Activated T-cell treated with anti-CD3 and anti-CD28 coated beads, Interleukin-2, amount 50 U/mL, for 72 hours (primary cell): ENCODE data around the gene IFITM2. TPM values are rescaled to one million over a fixed set of nuclear protein-coding genes. Genes with fewer than 3 reads are reported as not detected.
"Not testable (repeated sequence)": the region's sequence is repeated elsewhere in the genome, so short reads cannot be mapped to it uniquely, and the experiment has no call there.

Experiments
- ATAC-seq, 2 donors: fragments of 150-1000 bp; cut with Tn5 transposase; replicated peaks in 1 of 2; 2 replicates each; pipeline ENCODE4 v1.10.0; 2021; ENCODE audit warnings: moderate library complexity in 2 of 2, mild to moderate bottlenecking in 1 of 2
- DNase-seq, 2 donors: peaks; one replicate each; pipeline ENCODE4 v3.0.0; 2021 to 2022; ENCODE audit warnings: mixed read lengths in 1 of 2
- H3K27ac Mint-ChIP-seq: one replicate; pipeline ENCODE4 v1.8.0; 2022; ENCODE audit warnings: mild to moderate bottlenecking, moderate library complexity, mixed read lengths
- H3K27me3 Mint-ChIP-seq: one replicate; pipeline ENCODE4 v1.8.0; 2022; ENCODE audit warnings: low read depth, mixed read lengths
- H3K36me3 Mint-ChIP-seq, 2 donors: one replicate each; pipeline ENCODE4 v1.8.0; 2022; ENCODE audit warnings: mixed read lengths in 2 of 2, mild to moderate bottlenecking in 1 of 2; ENCODE audit not compliant: insufficient read depth in 2 of 2
- H3K4me1 Mint-ChIP-seq: one replicate; pipeline ENCODE4 v1.8.0; 2022; ENCODE audit warnings: low read depth, mixed read lengths
- H3K4me3 Mint-ChIP-seq, 2 donors: one replicate each; pipeline ENCODE4 v1.8.0; 2022; ENCODE audit warnings: mild to moderate bottlenecking in 2 of 2, mixed read lengths in 2 of 2, moderate library complexity in 2 of 2
- H3K9me3 Mint-ChIP-seq, 2 donors: one replicate each; pipeline ENCODE4 v1.8.0; 2022; ENCODE audit warnings: mixed read lengths in 2 of 2
- total RNA-seq, 2 donors: library from RNA; stranded (reverse); gene quantifications; one replicate each; pipeline ENCODE4 v1.2.3, GENCODE V29; 2022

IFITM2 gene
- total RNA-seq, 2 donors from 2014 or later = 542 to 639 TPM

DNA sequence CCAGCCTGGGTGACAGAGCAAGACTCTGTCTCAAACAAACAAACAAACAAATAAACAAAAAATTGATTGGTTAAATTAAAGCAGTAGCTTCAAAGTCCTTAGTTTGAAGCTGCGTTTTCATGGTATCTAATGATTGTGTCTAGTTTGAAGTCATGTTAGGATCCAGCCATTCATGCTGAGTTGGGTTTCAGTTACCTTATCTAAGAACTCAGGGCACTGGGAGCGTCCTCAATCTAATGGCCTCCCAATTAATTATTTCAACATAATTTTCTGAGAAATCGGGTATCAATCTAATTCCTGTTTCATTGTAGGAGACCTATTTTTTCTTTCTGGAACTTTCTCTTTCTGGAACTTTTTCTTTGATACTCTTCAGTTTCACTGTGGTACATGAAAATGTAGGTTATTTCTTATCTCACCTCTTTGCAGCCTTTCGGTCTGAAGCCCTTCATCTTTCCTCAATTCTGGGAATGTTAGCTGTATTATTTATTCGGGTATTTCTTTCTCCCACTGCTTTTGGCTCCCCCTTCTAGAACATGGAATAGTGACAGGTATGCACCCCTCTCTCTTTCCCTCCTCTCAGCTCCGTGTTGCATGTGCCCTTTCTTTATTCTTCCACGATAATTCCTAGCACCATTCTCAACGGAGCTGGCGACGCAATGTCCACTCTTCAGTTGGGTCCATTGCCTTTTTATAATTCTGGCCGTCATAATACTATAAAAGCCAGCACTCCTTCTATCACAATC is 37.4 kb downstream of the IFITM2 start:
- no peak for ATAC-seq
- H3K27ac Mint-ChIP-seq = no peak overlapping the region
- peaks cover 0 to 3% of the 10 kb centered on the region in 2 donors for H3K36me3 Mint-ChIP-seq
- DNase-seq = no peak
- H3K27me3 Mint-ChIP-seq = no peaks in the 10 kb centered on the region
- H3K4me1 Mint-ChIP-seq = peaks cover 23% of the 10 kb centered on the region
- H3K4me3 Mint-ChIP-seq = no peak overlapping the region
- H3K9me3 Mint-ChIP-seq = no peaks in the 10 kb centered on the region

DNA sequence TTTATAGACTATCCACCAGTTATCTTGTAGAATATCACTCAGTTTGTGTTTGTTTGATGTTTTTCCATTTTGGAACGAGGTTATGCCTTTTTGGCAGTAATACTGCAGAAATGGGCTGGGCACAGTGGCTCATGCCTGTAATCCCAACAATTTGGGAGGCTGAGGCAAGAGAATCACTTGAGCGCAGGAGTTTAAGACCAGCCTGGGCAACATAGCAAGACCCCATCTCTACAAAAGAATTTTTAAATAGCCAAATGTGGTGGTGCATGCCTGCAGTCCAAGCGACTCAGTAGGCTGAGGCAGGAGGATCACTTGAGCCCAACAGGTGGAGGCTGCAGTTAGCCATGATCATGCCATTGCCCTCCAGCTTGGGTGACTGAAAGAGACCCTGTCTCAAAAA is 38.9 kb downstream of the IFITM2 start:
- no peaks in the 10 kb centered on the region for H3K27me3 Mint-ChIP-seq
- H3K36me3 Mint-ChIP-seq = peaks cover 0 to 3% of the 10 kb centered on the region in 2 donors
- no peaks in the 10 kb centered on the region for H3K9me3 Mint-ChIP-seq
- ATAC-seq (no peak), DNase-seq (no peak)
- H3K27ac Mint-ChIP-seq = no peak overlapping the region
- peaks cover 26% of the 10 kb centered on the region for H3K4me1 Mint-ChIP-seq
- H3K4me3 Mint-ChIP-seq = no peak overlapping the region

DNA sequence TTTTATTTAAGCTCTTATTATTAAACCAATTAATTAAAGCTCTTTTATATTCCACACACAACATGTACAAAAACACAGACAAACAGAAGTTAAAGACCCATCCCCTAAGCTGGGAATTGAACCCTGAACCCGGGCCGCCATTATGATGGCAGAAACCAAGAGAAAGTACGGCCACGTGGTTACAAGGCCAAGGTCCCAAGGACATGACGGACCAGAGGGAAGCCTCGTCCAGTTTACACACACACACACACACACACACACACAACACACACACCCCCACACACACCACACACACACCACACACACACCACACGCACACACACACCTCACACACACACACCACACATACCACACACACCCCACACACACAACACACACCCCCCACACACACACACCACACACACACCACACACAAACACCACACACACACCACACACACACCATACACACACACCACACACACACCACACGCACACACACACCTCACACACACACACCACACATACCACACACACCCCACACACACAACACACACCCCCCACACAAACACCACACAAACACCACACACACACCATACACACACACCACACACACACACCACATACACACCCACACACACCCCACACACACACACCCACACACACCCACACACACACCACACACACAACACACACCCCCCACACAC is 41.8 kb downstream of the IFITM2 start:
- DNase-seq, H3K36me3 Mint-ChIP-seq, H3K27ac Mint-ChIP-seq, H3K27me3 Mint-ChIP-seq, H3K9me3 Mint-ChIP-seq, H3K4me3 Mint-ChIP-seq, ATAC-seq: not testable (repeated sequence)
- peaks cover 40% of the 10 kb centered on the region for H3K4me1 Mint-ChIP-seq

DNA sequence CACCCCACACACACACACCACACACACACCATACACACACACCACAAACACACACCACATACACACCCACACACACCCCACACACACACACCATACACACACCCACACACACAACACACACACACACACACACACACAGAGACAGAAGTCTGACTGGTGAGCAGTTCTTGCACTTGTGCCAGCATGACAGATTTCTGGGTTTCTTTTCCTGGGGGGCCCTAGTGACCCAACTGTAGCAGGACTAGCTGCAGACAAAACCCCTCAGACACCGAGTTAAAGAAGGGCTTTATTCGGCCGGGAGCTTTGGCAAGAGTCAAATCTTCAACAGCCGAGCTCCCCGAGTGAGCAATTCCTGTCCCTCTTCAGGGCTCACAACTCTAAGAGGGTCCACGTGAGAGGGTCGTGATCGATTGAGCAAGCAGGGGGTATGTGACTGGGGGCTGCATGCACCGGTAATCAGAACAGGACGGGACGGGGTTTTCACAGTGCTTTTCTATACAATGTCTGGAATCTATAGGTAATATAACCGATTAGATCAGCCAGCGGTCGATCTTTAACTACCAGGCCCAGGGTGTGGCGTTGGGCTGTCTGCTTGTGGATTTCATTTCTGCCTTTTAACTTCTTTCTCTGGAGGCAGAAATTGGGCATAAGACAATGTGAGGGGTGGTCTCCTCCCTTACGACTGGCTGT is 42.6 kb downstream of the IFITM2 start:
- DNase-seq, H3K27me3 Mint-ChIP-seq, H3K9me3 Mint-ChIP-seq, H3K36me3 Mint-ChIP-seq, H3K27ac Mint-ChIP-seq, ATAC-seq: not testable (repeated sequence)
- peak overlapping the region; percentile 41 to 64 for H3K4me3 Mint-ChIP-seq
- peaks cover 43% of the 10 kb centered on the region for H3K4me1 Mint-ChIP-seq

DNA sequence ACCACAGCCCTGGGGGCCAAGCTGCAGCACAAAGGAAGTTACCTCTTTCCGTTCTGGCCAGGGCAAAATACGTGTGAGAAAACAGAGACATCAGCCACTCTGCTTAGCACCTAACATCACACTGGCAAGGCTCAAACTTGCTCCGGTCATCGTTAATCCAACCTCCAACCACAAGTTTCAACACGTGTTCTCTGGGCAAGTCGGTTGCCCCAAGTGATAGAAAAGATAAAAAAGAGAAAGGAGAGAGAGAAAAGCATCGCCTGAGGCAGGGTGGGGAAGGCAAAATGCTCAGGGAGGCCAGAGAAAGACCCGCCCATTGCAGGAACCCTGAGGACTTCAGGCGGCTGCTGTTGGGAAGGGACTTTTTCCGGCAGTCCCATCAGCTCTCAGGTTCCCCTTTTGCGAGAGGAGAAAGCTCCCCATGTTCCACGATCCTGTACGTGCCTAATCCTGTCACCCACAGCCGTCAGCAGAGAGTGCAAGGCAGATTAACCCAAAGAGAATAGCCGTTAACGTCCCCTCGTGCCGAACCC is 43.2 kb downstream of the IFITM2 start:
- peak overlapping the region; percentile 52 for H3K27ac Mint-ChIP-seq
- peak overlapping the region; percentile 41 to 64 for H3K4me3 Mint-ChIP-seq
- no peaks in the 10 kb centered on the region for H3K36me3 Mint-ChIP-seq
- H3K27me3 Mint-ChIP-seq = no peaks in the 10 kb centered on the region
- DNase-seq = no peak
- ATAC-seq = peak in 1 of 2 donors; percentile 27
- H3K9me3 Mint-ChIP-seq = no peaks in the 10 kb centered on the region
- H3K4me1 Mint-ChIP-seq = peaks cover 43% of the 10 kb centered on the region

DNA sequence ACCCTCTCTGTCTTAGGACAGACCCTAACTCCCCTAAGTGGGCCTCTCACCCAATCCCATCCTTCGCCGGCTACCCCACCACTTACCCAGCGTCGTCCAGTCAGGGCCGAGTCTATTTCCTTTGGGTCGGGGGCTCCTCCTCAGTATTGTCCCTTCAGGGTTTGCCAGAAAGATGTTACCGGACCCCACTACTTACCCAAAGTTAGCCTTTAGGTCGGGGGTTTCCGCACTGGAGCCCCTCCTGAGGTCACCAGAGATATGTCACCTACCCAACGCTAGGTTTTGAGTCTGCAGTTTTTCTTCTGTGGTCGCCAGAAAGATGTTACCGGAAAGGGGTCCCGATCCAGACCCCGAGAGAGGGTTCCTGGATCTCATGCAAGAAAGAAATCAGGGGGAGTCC is 43.8 kb downstream of the IFITM2 start:
- no peaks in the 10 kb centered on the region for H3K27me3 Mint-ChIP-seq
- H3K27ac Mint-ChIP-seq = no peak overlapping the region
- no peaks in the 10 kb centered on the region for H3K36me3 Mint-ChIP-seq
- ATAC-seq (no peak), DNase-seq (no peak)
- no peak overlapping the region for H3K4me3 Mint-ChIP-seq
- H3K9me3 Mint-ChIP-seq = no peaks in the 10 kb centered on the region
- peaks cover 43% of the 10 kb centered on the region for H3K4me1 Mint-ChIP-seq

DNA sequence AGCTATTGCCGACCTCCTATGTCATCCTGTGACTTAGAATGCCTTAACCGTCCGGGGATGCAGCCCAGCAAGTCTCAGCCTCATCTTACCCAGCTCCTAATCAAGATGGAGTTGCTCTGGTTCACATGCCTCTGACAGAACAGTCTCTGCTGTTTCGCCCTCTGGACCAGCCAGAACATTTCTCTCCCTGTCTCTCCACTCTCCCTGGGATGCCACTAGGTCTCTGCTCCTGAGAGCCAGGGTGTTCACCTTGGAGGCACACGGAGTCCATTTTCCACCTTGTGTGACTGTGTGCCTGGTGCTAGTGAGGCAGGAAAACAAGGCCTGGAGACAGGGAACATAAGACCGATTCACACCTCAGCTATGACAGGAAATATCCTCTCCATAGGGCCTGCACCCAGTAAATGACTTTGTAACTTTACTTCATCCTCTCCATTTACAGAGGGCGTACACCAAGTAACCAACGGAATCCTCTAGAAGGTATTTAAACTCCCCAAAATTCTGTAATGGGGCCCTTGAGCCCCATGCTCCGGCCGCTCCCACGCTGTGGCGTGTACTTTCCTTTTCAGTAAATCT is 44.9 kb downstream of the IFITM2 start:
- H3K9me3 Mint-ChIP-seq = no peaks in the 10 kb centered on the region
- H3K36me3 Mint-ChIP-seq = no peaks in the 10 kb centered on the region
- peaks cover 43% of the 10 kb centered on the region for H3K4me1 Mint-ChIP-seq
- H3K4me3 Mint-ChIP-seq = peak overlapping the region in 1 of 2 donors; percentile 15
- DNase-seq (no peak), ATAC-seq (no peak)
- no peaks in the 10 kb centered on the region for H3K27me3 Mint-ChIP-seq
- peak overlapping the region; percentile 58 for H3K27ac Mint-ChIP-seq

DNA sequence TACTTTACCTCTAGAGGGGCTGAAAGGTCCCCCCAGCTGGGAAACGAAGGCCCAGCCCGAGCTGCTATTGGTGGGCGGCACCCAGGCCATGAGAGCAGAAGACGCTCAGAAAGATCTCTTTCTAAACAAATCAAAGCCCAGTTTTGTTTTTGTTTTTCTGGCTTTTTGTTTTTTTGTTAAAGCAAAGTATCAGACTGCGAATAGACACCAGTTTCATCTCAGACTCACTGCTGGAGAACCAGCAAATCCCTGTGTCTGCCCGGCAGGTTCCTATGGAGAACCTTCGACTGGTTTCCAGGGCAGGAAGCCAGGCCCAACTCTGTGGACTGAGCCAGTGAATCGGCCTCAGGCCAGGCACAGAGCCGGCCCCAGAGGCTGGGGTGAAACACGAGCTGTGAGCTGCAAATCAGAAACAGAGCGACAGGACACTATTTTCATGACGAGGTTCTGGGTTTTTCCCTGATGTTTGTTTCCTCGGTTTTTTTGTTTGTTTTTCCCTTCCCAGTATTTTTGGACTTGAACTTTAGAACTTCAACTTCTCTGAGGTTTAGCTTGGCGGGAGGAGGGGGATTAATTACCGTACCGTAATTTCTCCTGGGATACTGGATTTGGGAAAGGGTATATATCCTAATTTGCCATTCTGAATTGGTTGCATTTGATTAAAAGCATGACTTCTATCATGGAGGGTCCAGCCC is 45.7 kb downstream of the IFITM2 start:
- no peaks in the 10 kb centered on the region for H3K9me3 Mint-ChIP-seq

DNA sequence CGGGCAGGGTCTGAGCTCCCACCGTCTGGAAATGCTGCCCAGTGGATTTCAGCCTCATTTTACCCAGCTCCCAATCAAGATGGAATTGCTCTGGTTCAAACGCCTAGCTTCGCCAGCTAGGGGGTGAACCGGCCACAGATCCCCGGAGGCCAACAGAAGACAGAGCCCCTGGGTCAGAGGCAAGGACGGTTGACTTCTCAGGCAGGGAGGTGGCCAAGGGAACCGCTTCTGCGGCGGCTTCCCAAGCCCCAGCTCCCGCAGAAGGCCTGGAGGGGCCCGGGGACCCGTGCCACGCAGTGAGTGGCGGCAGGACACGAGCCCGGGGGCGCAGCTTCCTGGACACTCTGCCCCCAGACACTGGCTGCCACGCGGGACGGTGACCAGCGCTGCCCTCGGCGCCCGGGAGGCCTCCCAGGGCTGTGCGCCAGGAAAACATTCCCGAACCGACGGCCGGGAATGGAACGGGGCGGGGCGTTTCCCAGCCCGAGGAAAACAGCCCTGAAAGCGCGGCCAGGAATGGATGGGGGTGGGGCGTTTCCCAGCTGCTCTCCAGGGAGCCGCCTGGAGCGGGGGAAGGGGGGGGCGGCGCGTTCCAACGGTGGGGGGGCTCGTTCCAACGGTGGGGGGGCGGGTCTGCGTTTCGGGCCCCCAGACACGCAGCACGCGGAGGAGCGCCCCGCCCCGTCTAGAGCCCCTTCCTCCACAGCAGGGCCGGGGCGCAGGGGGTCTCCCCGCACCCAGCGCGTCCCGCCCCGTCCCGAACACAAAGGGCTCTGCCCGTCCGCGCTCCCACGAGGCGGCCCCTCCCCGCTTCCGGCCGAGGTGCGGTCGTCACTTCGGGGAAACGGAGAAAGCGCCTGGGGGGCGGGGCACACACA is 48.2 kb downstream of the IFITM2 start:
- Mint-ChIP-seq H3K9me3 (no peaks in the 10 kb centered on the region), H3K4me3 (peak overlapping the region; percentile 79 to 82), H3K27ac (peak overlapping the region; percentile 86), H3K36me3 (no peaks in the 10 kb centered on the region), H3K27me3 (no peaks in the 10 kb centered on the region), H3K4me1 (peaks cover 42% of the 10 kb centered on the region)
- DNase-seq (peak; percentile 92 to 93), ATAC-seq (peak; percentile 82 to 87)

More for the DNA sequence above, 45.7 kb downstream of the IFITM2 start:
- no peaks in the 10 kb centered on the region for H3K36me3 Mint-ChIP-seq
- peak overlapping the region; percentile 15 to 17 for H3K4me3 Mint-ChIP-seq
- peaks cover 43% of the 10 kb centered on the region for H3K4me1 Mint-ChIP-seq
- ATAC-seq (no peak), DNase-seq (no peak)
- H3K27ac Mint-ChIP-seq = peak overlapping the region; percentile 58
- no peaks in the 10 kb centered on the region for H3K27me3 Mint-ChIP-seq

DNA sequence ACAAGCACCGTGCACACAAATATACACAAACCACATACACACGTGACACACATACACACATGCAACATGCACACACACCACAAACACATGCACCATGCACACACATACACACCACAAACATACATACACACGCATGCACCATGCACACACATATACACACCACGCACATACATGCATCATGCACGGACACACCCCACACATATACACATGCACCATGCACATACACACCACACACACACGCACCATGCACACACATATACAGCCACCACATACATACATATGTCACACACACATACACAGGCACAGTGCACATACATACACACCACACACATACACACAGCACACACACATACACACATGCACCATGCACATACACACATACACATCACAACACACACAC is 49.0 kb downstream of the IFITM2 start:
- no peaks in the 10 kb centered on the region for H3K9me3 Mint-ChIP-seq
- no peak for ATAC-seq
- peaks cover 0 to 5% of the 10 kb centered on the region in 2 donors for H3K36me3 Mint-ChIP-seq
- H3K4me1 Mint-ChIP-seq = peaks cover 34% of the 10 kb centered on the region
- no peak for DNase-seq
- no peak overlapping the region for H3K4me3 Mint-ChIP-seq
- no peak overlapping the region for H3K27ac Mint-ChIP-seq
- no peaks in the 10 kb centered on the region for H3K27me3 Mint-ChIP-seq

DNA sequence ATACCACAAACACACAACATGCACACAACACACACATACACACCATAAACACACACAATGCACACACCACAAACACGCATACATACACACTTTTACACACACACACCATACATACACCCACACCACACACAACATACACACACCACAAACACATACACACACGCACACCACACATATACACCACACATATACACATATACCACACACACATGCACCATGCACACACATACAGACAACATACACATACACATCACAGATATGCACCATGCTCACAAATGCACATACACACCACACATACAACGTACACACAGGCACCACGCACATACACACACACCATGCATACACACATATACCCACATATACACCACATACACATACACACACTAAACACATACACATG is 50.0 kb downstream of the IFITM2 start:
- DNase-seq (no peak), ATAC-seq (no peak)
- Mint-ChIP-seq H3K4me1 (peaks cover 28% of the 10 kb centered on the region), H3K27me3 (no peaks in the 10 kb centered on the region), H3K9me3 (no peaks in the 10 kb centered on the region), H3K27ac (no peak overlapping the region), H3K36me3 (peaks cover 0 to 5% of the 10 kb centered on the region in 2 donors), H3K4me3 (no peak overlapping the region)
